GM18526 (cell line): ENCODE data around the gene GPR61.

Experiments used
- POLR2A ChIP-seq: IDR thresholded peaks from 3 replicates; pipeline ENCODE4 v1.6.1; 2011; ENCODE audit not compliant: insufficient read length; ENCODE audit errors: extremely low read depth

The GPR61 gene

GRCh38 chr1:109567877-109568672 is 28.4 kb downstream of the GPR61 start:
- TF ChIP-seq POLR2A = no peak

- no peak for TF ChIP-seq POLR2A
Observed at GRCh38 chr1:109569323-109569722, 29.7 kb downstream of the GPR61 start.

GRCh38 chr1:109570414-109570813 is 30.7 kb downstream of the GPR61 start:
- no peak for TF ChIP-seq POLR2A

GRCh38 chr1:109573785-109574184 is 34.1 kb downstream of the GPR61 start:
- no peak for TF ChIP-seq POLR2A

GRCh38 chr1:109578947-109579443 is 39.3 kb downstream of the GPR61 start:
- TF ChIP-seq POLR2A = no peak

- TF ChIP-seq POLR2A = no peak
Observed at GRCh38 chr1:109579491-109579890, 39.8 kb downstream of the GPR61 start.

GRCh38 chr1:109582021-109582420 is 42.3 kb downstream of the GPR61 start:
- no peak for TF ChIP-seq POLR2A

- TF ChIP-seq POLR2A = no peak
Observed at GRCh38 chr1:109584766-109585165, 45.1 kb downstream of the GPR61 start.

- TF ChIP-seq POLR2A = no peak
Observed at GRCh38 chr1:109586055-109586454, 46.4 kb downstream of the GPR61 start.

- no peak for TF ChIP-seq POLR2A
Observed at GRCh38 chr1:109589177-109589576, 49.5 kb downstream of the GPR61 start.

- TF ChIP-seq POLR2A = no peak
Observed at GRCh38 chr1:109589679-109590078, 50.0 kb downstream of the GPR61 start.

- no peak for TF ChIP-seq POLR2A
Observed at GRCh38 chr1:109592916-109593315, 53.2 kb downstream of the GPR61 start.

GRCh38 chr1:109595531-109595930 is 55.9 kb downstream of the GPR61 start:
- no peak for TF ChIP-seq POLR2A
